Ascending aorta (tissue), 2 donors: ENCODE results near the gene LRAT. TPM values are rescaled to one million over a fixed set of nuclear protein-coding genes. Genes with fewer than 3 reads are reported as not detected.

Experiments used
- DNase-seq, 2 donors: peaks; one replicate each; pipeline ENCODE4 v3.0.0-alpha.2; 2019; ENCODE audit warnings: low spot score in 2 of 2
- H3K27ac ChIP-seq, 2 donors: fragments of 200-600 bp; sonication (generic); one replicate each; pipeline ENCODE4 v1.5.1; 2016 to 2017; ENCODE audit warnings: mild to moderate bottlenecking in 1 of 2
- H3K27me3 ChIP-seq: fragments of 200-600 bp; sonication (generic); one replicate; pipeline ENCODE4 v1.5.1; 2017
- H3K36me3 ChIP-seq, 2 donors: fragments of 200-600 bp; sonication (generic); one replicate each; pipeline ENCODE4 v1.5.1; 2016
- H3K4me1 ChIP-seq, 2 donors: fragments of 200-600 bp; sonication (generic); one replicate each; pipeline ENCODE4 v1.5.1; 2016 to 2017; ENCODE audit warnings: mild to moderate bottlenecking in 1 of 2
- H3K4me3 ChIP-seq, 2 donors: fragments of 200-600 bp; sonication (generic); one replicate each; pipeline ENCODE4 v1.5.1; 2016 to 2017; ENCODE audit warnings: mild to moderate bottlenecking in 1 of 2
- H3K9me3 ChIP-seq, 2 donors: fragments of 200-600 bp; sonication (generic); one replicate each; pipeline ENCODE4 v1.5.1; 2016
- intact Hi-C: fragments of 100-400 bp; cut with DNase I; formaldehyde crosslinking; loops from one replicate; pipeline ENCODE4 v1.15.1; 2023
- total RNA-seq: library from RNA; depleted of rRNA; stranded (reverse); fragments of >200 nt; gene quantifications from one replicate; pipeline ENCODE4 v1.1.0, GENCODE V29; 2016
- TF ChIP-seq, protein P1 (sequence below), 3 experiments: fragments of 200-600 bp in 2 of 3; fragments of 450-650 bp in 1 of 3; sonication (generic) in 2 of 3; IDR thresholded peaks; one replicate each; pipeline ENCODE4 v1.5.1; 2016 to 2019; ENCODE audit warnings: antibody characterized with exemption in 3 of 3, mild to moderate bottlenecking in 1 of 3, moderate library complexity in 1 of 3

LRAT gene
- total RNA-seq, 1 donor from 2014 or later, result not detected

DNA sequence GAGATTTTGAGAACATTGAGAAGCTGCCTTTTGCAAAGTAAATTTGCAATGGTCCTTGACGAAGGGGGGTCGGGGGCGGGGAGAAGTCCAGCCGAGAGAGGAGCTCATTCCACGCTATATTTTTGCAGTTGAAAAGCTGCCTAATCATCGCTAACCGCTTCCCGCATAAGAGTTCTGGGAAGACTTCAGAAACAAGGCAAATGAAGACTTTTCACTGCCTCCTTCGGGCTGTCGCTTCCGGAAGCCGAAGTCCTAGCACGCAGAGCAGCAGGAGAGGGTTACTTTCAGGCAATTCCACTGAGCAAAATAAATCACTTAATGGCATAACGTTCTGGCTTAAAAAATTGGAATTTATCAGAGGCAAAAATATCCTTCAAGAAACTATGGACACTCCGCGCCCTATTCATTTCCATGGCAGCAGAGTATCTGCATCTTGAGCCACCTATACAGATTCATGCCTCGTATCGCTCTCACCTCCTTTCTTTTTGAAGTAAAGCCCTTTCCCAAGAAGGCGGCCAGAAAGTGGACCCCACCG is 2.6 kb upstream of the LRAT start:
- TF ChIP-seq, protein P1, sequence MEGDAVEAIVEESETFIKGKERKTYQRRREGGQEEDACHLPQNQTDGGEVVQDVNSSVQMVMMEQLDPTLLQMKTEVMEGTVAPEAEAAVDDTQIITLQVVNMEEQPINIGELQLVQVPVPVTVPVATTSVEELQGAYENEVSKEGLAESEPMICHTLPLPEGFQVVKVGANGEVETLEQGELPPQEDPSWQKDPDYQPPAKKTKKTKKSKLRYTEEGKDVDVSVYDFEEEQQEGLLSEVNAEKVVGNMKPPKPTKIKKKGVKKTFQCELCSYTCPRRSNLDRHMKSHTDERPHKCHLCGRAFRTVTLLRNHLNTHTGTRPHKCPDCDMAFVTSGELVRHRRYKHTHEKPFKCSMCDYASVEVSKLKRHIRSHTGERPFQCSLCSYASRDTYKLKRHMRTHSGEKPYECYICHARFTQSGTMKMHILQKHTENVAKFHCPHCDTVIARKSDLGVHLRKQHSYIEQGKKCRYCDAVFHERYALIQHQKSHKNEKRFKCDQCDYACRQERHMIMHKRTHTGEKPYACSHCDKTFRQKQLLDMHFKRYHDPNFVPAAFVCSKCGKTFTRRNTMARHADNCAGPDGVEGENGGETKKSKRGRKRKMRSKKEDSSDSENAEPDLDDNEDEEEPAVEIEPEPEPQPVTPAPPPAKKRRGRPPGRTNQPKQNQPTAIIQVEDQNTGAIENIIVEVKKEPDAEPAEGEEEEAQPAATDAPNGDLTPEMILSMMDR (IDR thresholded peaks at IDR 0.05), result no peak
- Histone ChIP-seq H3K4me3 (peak overlapping the region in 1 of 2 donors; percentile 65), H3K36me3 (no peaks in the 10 kb centered on the region), H3K4me1 (peaks cover 3 to 4% of the 10 kb centered on the region in 2 donors), H3K9me3 (no peaks in the 10 kb centered on the region), H3K27me3 (no peaks in the 10 kb centered on the region), H3K27ac (no peak overlapping the region)
- intact Hi-C loops, result no loop called here
- no peak for DNase-seq

GRCh38 chr4:154741922-154742850 is 1.6 kb upstream of the LRAT start:
- Histone ChIP-seq H3K36me3 (no peaks in the 10 kb centered on the region), H3K27ac (no peak overlapping the region), H3K9me3 (no peaks in the 10 kb centered on the region), H3K27me3 (no peaks in the 10 kb centered on the region), H3K4me1 (peaks cover 3 to 4% of the 10 kb centered on the region in 2 donors), H3K4me3 (peak overlapping the region; percentile 51 to 65)
- TF ChIP-seq, protein P1 (IDR thresholded peaks at IDR 0.05), result no peak
- no peak for DNase-seq
- intact Hi-C loops, result loop anchor here (2.0 kb wide), 1 partner anchor 191 kb away; the partner anchor contains the start of gene PLRG1

DNA sequence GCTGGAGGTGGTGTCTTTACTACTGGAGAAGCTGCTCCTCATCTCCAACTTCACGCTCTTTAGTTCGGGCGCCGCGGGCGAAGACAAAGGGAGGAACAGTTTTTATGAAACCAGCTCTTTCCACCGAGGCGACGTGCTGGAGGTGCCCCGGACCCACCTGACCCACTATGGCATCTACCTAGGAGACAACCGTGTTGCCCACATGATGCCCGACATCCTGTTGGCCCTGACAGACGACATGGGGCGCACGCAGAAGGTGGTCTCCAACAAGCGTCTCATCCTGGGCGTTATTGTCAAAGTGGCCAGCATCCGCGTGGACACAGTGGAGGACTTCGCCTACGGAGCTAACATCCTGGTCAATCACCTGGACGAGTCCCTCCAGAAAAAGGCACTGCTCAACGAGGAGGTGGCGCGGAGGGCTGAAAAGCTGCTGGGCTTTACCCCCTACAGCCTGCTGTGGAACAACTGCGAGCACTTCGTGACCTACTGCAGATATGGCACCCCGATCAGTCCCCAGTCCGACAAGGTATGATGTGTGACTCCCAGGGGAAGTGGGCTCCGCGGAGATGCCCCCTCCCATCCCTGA is 634 bp downstream of the LRAT start:
- intact Hi-C loops, result no loop called here
- Histone ChIP-seq H3K27ac (no peak overlapping the region), H3K4me3 (peak overlapping the region; percentile 51 to 65), H3K9me3 (no peaks in the 10 kb centered on the region), H3K27me3 (no peaks in the 10 kb centered on the region), H3K4me1 (peaks cover 3 to 4% of the 10 kb centered on the region in 2 donors), H3K36me3 (no peaks in the 10 kb centered on the region)
- TF ChIP-seq, protein P1 (IDR thresholded peaks at IDR 0.05), result no peak
- DNase-seq, result no peak

GRCh38 chr4:154757713-154758112 is 13.9 kb downstream of the LRAT start:
- intact Hi-C loops, result no loop called here
- Histone ChIP-seq H3K9me3 (no peaks in the 10 kb centered on the region), H3K4me3 (no peak overlapping the region), H3K36me3 (no peaks in the 10 kb centered on the region), H3K27ac (no peak overlapping the region), H3K27me3 (no peaks in the 10 kb centered on the region), H3K4me1 (no peaks in the 10 kb centered on the region)
- no peak for DNase-seq
- TF ChIP-seq, protein P1 (IDR thresholded peaks at IDR 0.05), result no peak

GRCh38 chr4:154760895-154761294 is 17.1 kb downstream of the LRAT start:
- no peaks in the 10 kb centered on the region for H3K27me3 ChIP-seq
- H3K9me3 ChIP-seq, result no peaks in the 10 kb centered on the region
- TF ChIP-seq, protein P1 (IDR thresholded peaks at IDR 0.05), result no peak
- H3K27ac ChIP-seq, result no peak overlapping the region
- no peak for DNase-seq
- intact Hi-C loops, result no loop called here
- H3K4me1 ChIP-seq, result no peaks in the 10 kb centered on the region
- H3K36me3 ChIP-seq, result no peaks in the 10 kb centered on the region
- no peak overlapping the region for H3K4me3 ChIP-seq
